ENCODE measurements around the gene IGSF9B.

DNA sequence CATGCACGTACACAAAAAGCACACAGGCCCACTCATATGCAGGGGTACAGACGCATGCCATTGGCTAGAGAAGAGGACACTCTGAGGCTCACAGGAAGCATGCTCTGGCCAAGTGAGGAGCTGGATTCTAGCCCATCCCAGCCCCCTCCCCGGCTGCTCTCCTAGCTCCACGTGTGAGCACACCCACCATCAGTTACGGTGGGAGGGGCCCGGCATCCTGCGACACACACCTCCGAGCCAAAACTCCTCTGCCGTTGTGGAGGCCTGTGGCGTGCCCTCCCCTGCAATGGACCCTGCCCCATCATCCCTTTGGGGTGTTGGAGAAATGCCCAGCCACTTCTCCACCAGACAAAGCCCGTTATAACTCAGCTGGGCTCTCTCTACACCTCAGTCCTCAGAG, 15.1 kb upstream of the IGSF9B start:
- TF ChIP-seq, protein P1, sequence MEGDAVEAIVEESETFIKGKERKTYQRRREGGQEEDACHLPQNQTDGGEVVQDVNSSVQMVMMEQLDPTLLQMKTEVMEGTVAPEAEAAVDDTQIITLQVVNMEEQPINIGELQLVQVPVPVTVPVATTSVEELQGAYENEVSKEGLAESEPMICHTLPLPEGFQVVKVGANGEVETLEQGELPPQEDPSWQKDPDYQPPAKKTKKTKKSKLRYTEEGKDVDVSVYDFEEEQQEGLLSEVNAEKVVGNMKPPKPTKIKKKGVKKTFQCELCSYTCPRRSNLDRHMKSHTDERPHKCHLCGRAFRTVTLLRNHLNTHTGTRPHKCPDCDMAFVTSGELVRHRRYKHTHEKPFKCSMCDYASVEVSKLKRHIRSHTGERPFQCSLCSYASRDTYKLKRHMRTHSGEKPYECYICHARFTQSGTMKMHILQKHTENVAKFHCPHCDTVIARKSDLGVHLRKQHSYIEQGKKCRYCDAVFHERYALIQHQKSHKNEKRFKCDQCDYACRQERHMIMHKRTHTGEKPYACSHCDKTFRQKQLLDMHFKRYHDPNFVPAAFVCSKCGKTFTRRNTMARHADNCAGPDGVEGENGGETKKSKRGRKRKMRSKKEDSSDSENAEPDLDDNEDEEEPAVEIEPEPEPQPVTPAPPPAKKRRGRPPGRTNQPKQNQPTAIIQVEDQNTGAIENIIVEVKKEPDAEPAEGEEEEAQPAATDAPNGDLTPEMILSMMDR (optimal IDR thresholded peaks at IDR 0.05 in 1 of 3, IDR thresholded peaks at IDR 0.05 in 1 of 3, conservative IDR thresholded peaks at IDR 0.05 in 1 of 3; ENCODE audit: extremely low read depth in 1 of 3, insufficient read depth in 2 of 3, low read length in 3 of 3) = no peak
- TF ChIP-seq EZH2 (IDR thresholded peaks at IDR 0.05; ENCODE audit: low read length) = no peak

Data from keratinocyte (primary cell).